Stimulated activated CD4-positive, alpha-beta T cell treated with anti-CD3 and anti-CD28 coated beads, Interleukin-4, amount 100 ng/mL, for 24 hours (primary cell): Measurements from ENCODE around the gene FA2H.
A peak's percentile ranks its signal among the peaks of the same experiment; 100 is the strongest.
"Not testable (repeated sequence)": the region's sequence is repeated elsewhere in the genome, so short reads cannot be mapped to it uniquely, and the experiment has no call there.

Experiments
- DNase-seq: peaks from one replicate; pipeline ENCODE4 v3.0.0-alpha.2; 2020

The FA2H gene

GRCh38 chr16:74743045-74743667, 31.5 kb downstream of the FA2H start:
- no peak for DNase-seq

GRCh38 chr16:74742051-74742481, 32.6 kb downstream of the FA2H start:
- DNase-seq: no peak

GRCh38 chr16:74740795-74741304, 33.8 kb downstream of the FA2H start:
- no peak for DNase-seq

GRCh38 chr16:74739275-74739674, 35.3 kb downstream of the FA2H start:
- no peak for DNase-seq

GRCh38 chr16:74738816-74739215, 35.8 kb downstream of the FA2H start:
- DNase-seq: no peak

- no peak for DNase-seq
Measured at GRCh38 chr16:74738113-74738541, 36.5 kb downstream of the FA2H start.

GRCh38 chr16:74737521-74737920, 37.1 kb downstream of the FA2H start:
- DNase-seq: no peak

GRCh38 chr16:74736531-74737157, 38.0 kb downstream of the FA2H start:
- no peak for DNase-seq

- no peak for DNase-seq
Measured at GRCh38 chr16:74735554-74735953, 39.1 kb downstream of the FA2H start.

- no peak for DNase-seq
Measured at GRCh38 chr16:74735162-74735452, 39.5 kb downstream of the FA2H start.

GRCh38 chr16:74734361-74735161, 40.1 kb downstream of the FA2H start:
- no peak for DNase-seq

GRCh38 chr16:74732707-74733350, 41.8 kb downstream of the FA2H start:
- DNase-seq: no peak

GRCh38 chr16:74731853-74732477, 42.7 kb downstream of the FA2H start:
- no peak for DNase-seq

- no peak for DNase-seq
Measured at GRCh38 chr16:74729783-74730683, 44.6 kb downstream of the FA2H start.

GRCh38 chr16:74727903-74728302, 46.7 kb downstream of the FA2H start:
- no peak for DNase-seq

GRCh38 chr16:74726716-74727115, 47.9 kb downstream of the FA2H start:
- peak; percentile 23 for DNase-seq

- DNase-seq: no peak
Measured at GRCh38 chr16:74725651-74726455, 48.8 kb downstream of the FA2H start.

GRCh38 chr16:74724820-74725549, 49.6 kb downstream of the FA2H start:
- DNase-seq: no peak

- DNase-seq: no peak
Measured at GRCh38 chr16:74723256-74723655, 51.4 kb downstream of the FA2H start.

- DNase-seq: not testable (repeated sequence)
Measured at GRCh38 chr16:74722156-74722555, 52.5 kb downstream of the FA2H start.
